GM19468 (cell line): ENCODE results near the gene ZNF521.
"Not testable (repeated sequence)": the region's sequence is repeated elsewhere in the genome, so short reads cannot be mapped to it uniquely, and the experiment has no call there.

Experiments
- ATAC-seq: cut with Tn5 transposase; IDR thresholded peaks from one replicate; pipeline ENCODE4 v1.9.1; 2021; ENCODE audit warnings: mild to moderate bottlenecking, moderate library complexity, moderate number of reproducible peaks; ENCODE audit not compliant: unreplicated experiment; ENCODE audit errors: extremely low read depth

ZNF521 gene

GRCh38 chr18:25050605-25051004 lies 301.4 kb downstream of the ZNF521 start:
- no peak for ATAC-seq

GRCh38 chr18:25047983-25048382 lies 304.0 kb downstream of the ZNF521 start:
- no peak for ATAC-seq

GRCh38 chr18:25047421-25047820 lies 304.5 kb downstream of the ZNF521 start:
- no peak for ATAC-seq

- ATAC-seq: no peak
Measured at GRCh38 chr18:25044694-25045093, 307.3 kb downstream of the ZNF521 start.

- ATAC-seq: no peak
Measured at GRCh38 chr18:25043104-25043503, 308.9 kb downstream of the ZNF521 start.

GRCh38 chr18:25042641-25043051 lies 309.3 kb downstream of the ZNF521 start:
- ATAC-seq: no peak

- ATAC-seq: no peak
Measured at GRCh38 chr18:25039781-25040180, 312.2 kb downstream of the ZNF521 start.

- no peak for ATAC-seq
Measured at GRCh38 chr18:25038261-25038660, 313.7 kb downstream of the ZNF521 start.

GRCh38 chr18:25033747-25034471 lies 318.1 kb downstream of the ZNF521 start:
- ATAC-seq: no peak

- ATAC-seq: not testable (repeated sequence)
Measured at GRCh38 chr18:25033175-25033574, 318.8 kb downstream of the ZNF521 start.

- no peak for ATAC-seq
Measured at GRCh38 chr18:25029802-25030201, 322.2 kb downstream of the ZNF521 start.

- ATAC-seq: no peak
Measured at GRCh38 chr18:25019931-25020330, 332.0 kb downstream of the ZNF521 start.

GRCh38 chr18:25019086-25019860 lies 332.7 kb downstream of the ZNF521 start:
- ATAC-seq: no peak

GRCh38 chr18:25016666-25017065 lies 335.3 kb downstream of the ZNF521 start:
- no peak for ATAC-seq

- no peak for ATAC-seq
Measured at GRCh38 chr18:25016181-25016580, 335.8 kb downstream of the ZNF521 start.
